Caco-2 (cell line): ENCODE results near the gene MAP2K5. TPM values are rescaled to one million over a fixed set of nuclear protein-coding genes. Genes with fewer than 3 reads are reported as not detected.

Experiments
- BruUV-seq: library from RNA; stranded (reverse); fragments of 400-500 nt; replicated peaks from 2 replicates; lab custom pipeline; 2021; lab: Mats Ljungman, UMichigan
- CTCF ChIA-PET: fragments of 300-600 bp; sonication (Branson Sonifier 250); formaldehyde crosslinking; loops from one replicate; lab custom pipeline; 2022; ENCODE audit warnings: antibody characterized with exemption; lab: Charles Lee
- POLR2A ChIA-PET: fragments of 300-600 bp; sonication (Branson Sonifier 250); formaldehyde crosslinking; loops from one replicate; lab custom pipeline; 2022; ENCODE audit warnings: antibody characterized with exemption; lab: Charles Lee
- DNase-seq, 2 experiments: peaks; one replicate each; pipeline versions ENCODE4 v3.0.0 to v3.0.0-alpha.2; 2020 to 2022
- H3K27me3 ChIP-seq: replicated peaks from 2 replicates; pipeline ENCODE4 v1.6.0; 2011; ENCODE audit warnings: low read length; ENCODE audit not compliant: control insufficient read depth, insufficient read depth
- H3K36me3 ChIP-seq: 2 replicates; pipeline ENCODE4 v1.5.1; 2011; ENCODE audit warnings: low read length; ENCODE audit not compliant: control insufficient read depth, insufficient read depth
- H3K4me1 ChIP-seq: fragments of 250-450 bp; sonication (Bioruptor Pico); 2 replicates; pipeline ENCODE4 v1.5.1; 2020; ENCODE audit warnings: mild to moderate bottlenecking
- H3K4me3 ChIP-seq: 2 replicates; pipeline ENCODE4 v1.5.1; 2011; ENCODE audit warnings: low read depth, mild to moderate bottlenecking, control low read depth, low read length
- H3K9me3 ChIP-seq: fragments of 250-450 bp; sonication (Bioruptor Pico); 2 replicates; pipeline ENCODE4 v1.5.1; 2020; ENCODE audit warnings: mild to moderate bottlenecking, moderate library complexity
- H3K27ac Mint-ChIP-seq: one replicate; pipeline ENCODE4 v1.8.0; 2022; ENCODE audit warnings: mixed read lengths; ENCODE audit not compliant: unreplicated experiment
- H3K27me3 Mint-ChIP-seq: one replicate; pipeline ENCODE4 v1.8.0; 2022; ENCODE audit warnings: mixed read lengths; ENCODE audit not compliant: insufficient read depth, unreplicated experiment
- H3K36me3 Mint-ChIP-seq: one replicate; pipeline ENCODE4 v1.8.0; 2022; ENCODE audit warnings: mild to moderate bottlenecking, mixed read lengths; ENCODE audit not compliant: insufficient read depth, unreplicated experiment
- H3K4me1 Mint-ChIP-seq: one replicate; pipeline ENCODE4 v1.8.0; 2022; ENCODE audit warnings: low read depth, mixed read lengths; ENCODE audit not compliant: unreplicated experiment
- H3K4me3 Mint-ChIP-seq: one replicate; pipeline ENCODE4 v1.8.0; 2022; ENCODE audit warnings: mild to moderate bottlenecking, moderate library complexity, mixed read lengths; ENCODE audit not compliant: unreplicated experiment
- H3K9me3 Mint-ChIP-seq: one replicate; pipeline ENCODE4 v1.8.0; 2022; ENCODE audit warnings: mixed read lengths; ENCODE audit not compliant: unreplicated experiment
- intact Hi-C: fragments of 100-400 bp; cut with micrococcal nuclease; formaldehyde crosslinking; loops from one replicate; pipeline ENCODE4 v1.10.0; 2022; ENCODE audit not compliant: unreplicated experiment
- total RNA-seq: library from RNA; stranded (reverse); gene quantifications from 2 replicates; pipeline ENCODE4 v1.2.3, GENCODE V29; 2022
- TF ChIP-seq, protein P1 (sequence below), 2 experiments: fragments of 200-600 bp in 1 of 2; IDR thresholded peaks; 1 replicate in 1 of 2; 2 replicates in 1 of 2; pipeline versions ENCODE4 v1.5.1 to v1.8.0; 2011 to 2022; ENCODE audit warnings: antibody characterized with exemption in 1 of 2, control low read depth in 1 of 2, inconsistent platforms in 1 of 2, low read depth in 1 of 2, low read length in 1 of 2, mild to moderate bottlenecking in 1 of 2, moderate library complexity in 1 of 2; ENCODE audit not compliant: insufficient read depth in 1 of 2, severe bottlenecking in 1 of 2, unreplicated experiment in 1 of 2

The MAP2K5 gene
- total RNA-seq, 1 experiment from 2014 or later = 12.2 TPM

DNA sequence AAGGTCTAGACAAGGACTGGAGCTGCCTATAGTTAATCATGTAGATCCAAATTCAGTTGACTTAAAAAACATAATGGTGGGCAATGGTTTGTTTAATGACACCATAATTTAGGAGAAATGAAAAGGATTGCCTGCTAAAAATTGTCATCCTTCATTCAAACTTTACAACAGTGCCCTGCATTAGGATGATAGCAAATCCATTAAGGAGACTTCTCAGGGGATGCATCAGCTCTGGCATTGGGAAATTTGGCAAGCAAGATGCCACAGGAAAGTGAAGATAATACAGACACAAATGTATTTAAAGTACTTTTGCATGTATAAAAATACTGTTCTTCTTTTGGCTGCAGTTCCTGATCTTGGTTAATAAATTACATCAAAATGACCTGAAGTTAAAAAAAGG is 189.7 kb downstream of the MAP2K5 start:
- TF ChIP-seq, protein P1, sequence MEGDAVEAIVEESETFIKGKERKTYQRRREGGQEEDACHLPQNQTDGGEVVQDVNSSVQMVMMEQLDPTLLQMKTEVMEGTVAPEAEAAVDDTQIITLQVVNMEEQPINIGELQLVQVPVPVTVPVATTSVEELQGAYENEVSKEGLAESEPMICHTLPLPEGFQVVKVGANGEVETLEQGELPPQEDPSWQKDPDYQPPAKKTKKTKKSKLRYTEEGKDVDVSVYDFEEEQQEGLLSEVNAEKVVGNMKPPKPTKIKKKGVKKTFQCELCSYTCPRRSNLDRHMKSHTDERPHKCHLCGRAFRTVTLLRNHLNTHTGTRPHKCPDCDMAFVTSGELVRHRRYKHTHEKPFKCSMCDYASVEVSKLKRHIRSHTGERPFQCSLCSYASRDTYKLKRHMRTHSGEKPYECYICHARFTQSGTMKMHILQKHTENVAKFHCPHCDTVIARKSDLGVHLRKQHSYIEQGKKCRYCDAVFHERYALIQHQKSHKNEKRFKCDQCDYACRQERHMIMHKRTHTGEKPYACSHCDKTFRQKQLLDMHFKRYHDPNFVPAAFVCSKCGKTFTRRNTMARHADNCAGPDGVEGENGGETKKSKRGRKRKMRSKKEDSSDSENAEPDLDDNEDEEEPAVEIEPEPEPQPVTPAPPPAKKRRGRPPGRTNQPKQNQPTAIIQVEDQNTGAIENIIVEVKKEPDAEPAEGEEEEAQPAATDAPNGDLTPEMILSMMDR (IDR thresholded peaks at IDR 0.05; ENCODE audit: insufficient read depth in 1 of 2, low read depth in 1 of 2, low read length in 1 of 2, severe bottlenecking in 1 of 2, unreplicated experiment in 1 of 2) = no peak
- Mint-ChIP-seq H3K36me3 (no peaks in the 10 kb centered on the region), H3K27me3 (no peaks in the 10 kb centered on the region), H3K4me1 (no peaks in the 10 kb centered on the region), H3K4me3 (no peak overlapping the region), H3K9me3 (no peaks in the 10 kb centered on the region), H3K27ac (no peak overlapping the region)
- POLR2A ChIA-PET = no interaction called here
- intact Hi-C loops = no loop called here
- DNase-seq = no peak
- Histone ChIP-seq H3K4me1 (no peaks in the 10 kb centered on the region), H3K9me3 (no peaks in the 10 kb centered on the region), H3K4me3 (no peak overlapping the region), H3K36me3 (no peaks in the 10 kb centered on the region), H3K27me3 (no peaks in the 10 kb centered on the region)
- BruUV-seq = no TSS peak
- CTCF ChIA-PET = no interaction called here

DNA sequence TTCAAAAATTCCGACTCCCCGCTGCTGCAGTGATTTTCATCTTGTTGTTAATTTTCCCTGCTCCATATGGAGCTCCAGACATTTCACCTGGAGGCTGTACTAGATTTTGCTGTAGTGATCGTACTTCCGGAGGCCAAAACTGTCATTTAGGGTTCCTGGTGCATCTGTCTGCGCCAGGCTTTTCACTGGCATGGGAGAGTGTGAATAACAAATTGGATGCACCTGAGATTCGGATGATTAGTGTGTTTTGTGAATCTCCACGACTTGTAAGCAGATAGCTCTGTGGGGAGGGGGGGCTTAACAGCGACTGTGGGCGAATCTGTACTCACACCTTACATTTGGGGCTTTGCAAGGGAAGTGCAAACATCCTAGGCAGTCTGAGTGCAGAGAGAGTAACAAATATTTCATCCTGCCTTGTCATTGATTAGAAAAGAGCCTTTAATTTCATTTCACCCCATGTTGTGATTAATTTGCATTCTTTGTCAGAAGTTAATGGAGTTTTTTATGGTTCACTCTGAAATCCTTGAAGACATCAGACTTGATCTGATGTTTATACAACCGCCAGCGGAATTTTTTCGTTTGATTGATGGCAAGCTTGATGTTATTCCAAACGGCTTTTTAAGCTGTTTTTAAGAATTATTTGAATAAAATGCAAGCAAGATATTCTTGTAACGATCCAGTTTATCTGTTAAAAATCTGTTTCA is 190.3 kb downstream of the MAP2K5 start:
- Mint-ChIP-seq H3K36me3 (no peaks in the 10 kb centered on the region), H3K4me3 (no peak overlapping the region), H3K27ac (no peak overlapping the region), H3K9me3 (no peaks in the 10 kb centered on the region), H3K27me3 (no peaks in the 10 kb centered on the region), H3K4me1 (no peaks in the 10 kb centered on the region)
- BruUV-seq = no TSS peak
- H3K4me1 ChIP-seq = no peaks in the 10 kb centered on the region
- no peak overlapping the region for H3K4me3 ChIP-seq
- ChIA-PET POLR2A (no interaction called here), CTCF (no interaction called here)
- no peaks in the 10 kb centered on the region for H3K36me3 ChIP-seq
- H3K9me3 ChIP-seq = no peaks in the 10 kb centered on the region
- no peaks in the 10 kb centered on the region for H3K27me3 ChIP-seq
- TF ChIP-seq, protein P1 (IDR thresholded peaks at IDR 0.05; ENCODE audit: insufficient read depth in 1 of 2, low read depth in 1 of 2, low read length in 1 of 2, severe bottlenecking in 1 of 2, unreplicated experiment in 1 of 2) = no peak
- intact Hi-C loops = no loop called here
- no peak for DNase-seq

DNA sequence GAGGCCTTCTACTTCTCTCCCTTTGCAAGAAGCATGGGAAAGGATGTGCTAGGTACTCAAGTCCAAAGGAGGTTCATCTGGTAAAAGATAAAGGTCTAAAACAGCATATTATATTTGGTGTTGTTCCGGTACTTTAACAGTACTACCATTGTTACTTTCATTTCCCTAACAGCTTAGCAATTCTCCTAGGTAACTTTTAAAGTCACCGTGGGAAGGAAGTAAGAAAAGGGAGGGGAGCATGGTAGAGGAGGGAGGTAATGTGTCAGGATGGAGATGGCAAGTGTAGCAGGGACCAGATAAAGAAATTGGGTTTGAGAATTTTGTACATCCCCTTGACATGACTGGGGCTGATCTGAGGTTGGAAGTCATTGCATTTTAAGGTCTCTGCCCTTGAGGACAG is 193.4 kb downstream of the MAP2K5 start:
- TF ChIP-seq, protein P1 (IDR thresholded peaks at IDR 0.05; ENCODE audit: insufficient read depth in 1 of 2, low read depth in 1 of 2, low read length in 1 of 2, severe bottlenecking in 1 of 2, unreplicated experiment in 1 of 2) = no peak
- BruUV-seq = no TSS peak
- Mint-ChIP-seq H3K4me1 (no peaks in the 10 kb centered on the region), H3K9me3 (no peaks in the 10 kb centered on the region), H3K36me3 (no peaks in the 10 kb centered on the region), H3K4me3 (no peak overlapping the region), H3K27ac (no peak overlapping the region), H3K27me3 (no peaks in the 10 kb centered on the region)
- H3K4me3 ChIP-seq = no peak overlapping the region
- intact Hi-C loops = no loop called here
- H3K4me1 ChIP-seq = no peaks in the 10 kb centered on the region
- no peaks in the 10 kb centered on the region for H3K36me3 ChIP-seq
- no peaks in the 10 kb centered on the region for H3K9me3 ChIP-seq
- POLR2A ChIA-PET = no interaction called here
- CTCF ChIA-PET = no interaction called here
- H3K27me3 ChIP-seq = no peaks in the 10 kb centered on the region
- DNase-seq = no peak
